Endothelial cell of hepatic sinusoid (primary cell): Measurements from ENCODE around the gene TAB2.
"Not testable (repeated sequence)": the region's sequence is repeated elsewhere in the genome, so short reads cannot be mapped to it uniquely, and the experiment has no call there.

ENCODE experiments used
- in situ Hi-C: cut with HindIII; loops from 2 replicates; pipeline ENCODE4 v1.10.0; 2017; ENCODE audit warnings: low sequenced_read_pairs

Gene TAB2

DNA sequence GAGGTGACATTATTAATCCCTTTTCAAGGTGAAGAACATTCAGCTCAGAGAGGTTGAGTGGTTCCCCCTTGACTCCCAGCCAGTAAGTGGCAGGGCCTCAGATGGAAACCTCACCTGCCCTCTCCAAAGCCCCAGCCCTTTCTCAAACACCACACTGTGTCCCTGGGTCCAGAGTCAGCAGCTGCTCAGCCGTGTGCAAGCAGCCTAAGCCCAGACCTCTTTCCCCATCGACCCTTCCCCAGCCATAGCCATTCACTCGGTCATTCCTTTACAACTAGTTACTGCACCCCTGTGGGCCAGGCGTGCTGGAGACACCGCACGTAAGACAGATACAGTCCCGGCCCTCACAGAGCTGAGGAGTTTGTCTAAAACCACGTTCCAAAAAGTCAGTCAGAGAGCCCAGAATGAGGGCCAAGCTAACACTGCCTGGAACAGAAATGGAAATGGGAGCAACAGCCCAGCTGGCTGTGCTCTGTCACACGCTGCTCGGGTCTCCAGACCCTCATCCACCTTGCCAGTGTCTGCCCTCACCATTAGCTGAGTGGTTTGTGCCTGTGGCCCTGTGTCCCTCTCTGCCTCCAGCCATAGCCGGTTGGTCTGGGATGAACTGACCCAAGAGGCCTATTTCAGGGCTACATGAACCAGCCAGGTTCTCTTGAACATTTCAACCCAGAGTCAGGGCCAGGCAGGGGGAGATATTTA, 137.7 kb downstream of the TAB2 start:
- in situ Hi-C loops: no loop called here

DNA sequence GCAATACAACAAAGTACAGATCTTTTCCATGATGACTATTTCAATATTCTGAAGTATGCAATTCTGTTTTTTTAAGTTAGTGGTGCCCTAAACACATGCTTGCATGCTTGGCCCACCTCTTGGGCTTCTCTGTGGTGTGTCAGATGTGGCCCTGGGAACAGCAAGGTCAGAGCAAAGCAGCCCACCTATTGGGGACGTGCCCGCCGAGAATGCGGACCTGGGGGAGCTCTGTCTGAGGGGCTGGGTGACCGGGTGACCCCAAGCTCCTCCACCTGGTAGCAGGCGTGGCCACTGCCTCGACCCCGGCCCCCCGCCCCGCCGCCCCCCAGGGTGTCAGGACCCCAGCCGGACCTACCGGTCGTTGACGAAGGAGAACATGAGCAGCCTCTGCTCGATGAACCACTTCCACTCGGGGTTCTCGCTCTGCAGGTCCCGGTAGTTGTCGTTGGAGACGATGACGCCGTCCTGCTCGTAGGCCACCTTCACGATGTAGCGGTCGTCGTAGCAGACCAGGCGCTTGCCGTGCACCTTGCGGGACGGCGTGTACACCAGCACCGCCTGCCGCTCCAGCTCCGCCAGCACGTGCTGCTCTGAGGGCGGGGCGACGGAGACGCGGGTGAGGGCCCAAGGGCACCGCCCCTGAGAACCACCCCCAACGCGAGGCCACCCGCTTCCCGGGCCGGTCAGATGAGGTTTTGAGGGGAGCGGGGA, 139.0 kb downstream of the TAB2 start:
- in situ Hi-C loops: no loop called here

DNA sequence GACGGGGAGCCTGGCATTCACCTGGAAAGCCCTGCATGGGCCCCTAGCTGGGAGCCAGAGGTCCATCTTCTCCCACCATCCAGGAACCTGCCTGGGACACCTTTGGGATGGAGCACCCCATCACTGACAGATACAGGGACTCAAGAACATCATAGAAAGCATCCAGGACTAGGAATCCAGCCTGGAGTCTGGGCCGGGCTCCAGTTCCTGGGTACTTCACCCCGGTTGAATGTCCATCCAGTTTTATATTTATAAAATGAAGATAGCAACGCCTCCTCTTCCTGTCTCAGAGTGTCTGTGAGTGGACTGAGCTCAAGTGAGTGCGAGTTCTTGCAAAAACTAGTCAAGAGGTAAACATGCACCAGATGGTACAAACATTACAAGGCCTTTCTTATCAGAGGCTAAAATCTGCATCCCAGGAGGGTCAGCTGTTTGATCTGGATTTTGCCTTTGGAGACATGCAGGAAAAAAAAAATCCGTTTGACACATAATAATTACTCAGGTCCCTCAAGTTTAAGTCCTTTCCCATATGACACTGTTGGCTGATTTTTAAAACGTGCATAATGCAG, 139.9 kb downstream of the TAB2 start:
- in situ Hi-C loops: no loop called here

DNA sequence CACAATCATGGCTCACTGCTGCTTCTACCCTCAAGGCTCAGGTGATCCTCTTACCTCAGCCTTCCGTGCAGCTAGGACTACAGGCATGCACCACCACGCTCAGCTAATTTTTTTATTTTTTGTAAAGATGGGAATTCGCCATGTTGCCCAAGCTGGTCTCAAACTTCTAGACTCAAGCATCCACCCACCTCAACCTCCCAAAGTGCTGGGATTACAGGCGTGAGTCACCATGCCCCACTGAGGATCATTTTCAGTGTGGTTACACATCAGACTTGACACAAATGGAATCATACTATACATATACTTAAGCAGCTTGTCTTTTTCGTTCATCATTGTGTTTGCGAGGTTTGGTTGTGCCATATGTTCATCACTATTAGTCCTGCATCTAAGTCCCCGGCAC, 140.7 kb downstream of the TAB2 start:
- in situ Hi-C loops: no loop called here

DNA sequence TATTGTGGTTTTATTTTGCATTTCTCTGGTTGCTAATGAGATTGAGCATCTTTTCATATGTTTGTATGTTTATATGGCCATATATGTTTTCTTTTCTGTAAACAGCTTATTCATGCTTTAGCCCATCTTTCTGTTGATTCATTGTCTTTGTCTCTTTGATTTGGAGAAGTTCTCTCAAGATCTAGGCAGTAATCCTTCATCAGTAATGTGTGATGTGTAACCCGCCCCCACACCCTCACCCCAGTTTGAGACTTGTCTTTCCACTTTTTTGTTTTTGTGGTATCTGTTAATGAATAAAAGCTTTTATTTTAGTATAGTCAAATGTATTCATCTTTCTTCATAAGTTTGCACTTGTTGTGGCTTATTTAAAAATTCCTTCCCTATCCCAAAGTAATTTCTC, 141.3 kb downstream of the TAB2 start:
- in situ Hi-C loops: no loop called here

DNA sequence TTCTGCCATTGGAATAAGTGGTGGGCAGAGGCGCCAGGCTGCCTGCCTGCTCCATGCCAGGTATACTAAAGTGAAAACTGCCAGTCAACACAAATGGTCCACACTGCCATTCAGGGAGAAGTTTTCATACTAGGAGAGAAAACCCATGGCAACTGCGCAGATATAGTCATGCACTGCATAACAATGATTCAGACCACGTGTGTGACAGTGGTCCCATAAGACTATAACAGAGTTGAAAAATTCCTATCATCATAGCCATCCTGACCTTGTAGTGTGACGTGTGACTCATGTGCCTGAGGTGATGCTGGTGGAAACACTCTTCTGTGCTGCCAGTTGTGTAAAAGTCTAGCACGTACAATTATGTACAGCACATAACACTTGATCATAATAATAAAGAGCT, 142.2 kb downstream of the TAB2 start:
- in situ Hi-C loops: no loop called here

DNA sequence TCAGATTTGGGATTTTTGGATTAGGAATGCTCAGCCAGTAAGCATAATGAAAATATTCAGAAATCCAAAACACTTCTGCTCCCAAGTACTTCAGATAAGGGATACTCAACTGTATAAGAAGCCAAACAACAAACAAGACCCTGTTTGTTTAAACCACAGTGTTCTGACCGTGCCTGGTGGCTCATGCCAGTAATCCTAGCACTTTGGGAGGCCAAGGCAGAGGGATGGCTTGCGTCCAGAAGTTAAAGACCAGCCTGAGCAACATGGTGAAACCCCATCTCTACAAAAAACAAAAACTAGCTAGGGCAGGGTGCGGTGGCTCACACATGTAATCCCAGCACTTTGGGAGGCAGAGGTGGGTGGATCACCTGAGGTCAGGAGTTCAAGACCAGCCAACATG, 142.7 kb downstream of the TAB2 start:
- in situ Hi-C loops: not testable (repeated sequence)
